Stimulated activated CD4-positive, alpha-beta T cell treated with anti-CD3 and anti-CD28 coated beads, Interleukin-1b, Interleukin-23, amount 100 ng/mL, for 4 hours (primary cell): ENCODE results near the gene POU2F1.

ENCODE experiments used
- DNase-seq, 2 donors: peaks; one replicate each; pipeline ENCODE4 v3.0.0-alpha.2; 2020; ENCODE audit warnings: low read depth in 2 of 2

POU2F1 gene

DNA sequence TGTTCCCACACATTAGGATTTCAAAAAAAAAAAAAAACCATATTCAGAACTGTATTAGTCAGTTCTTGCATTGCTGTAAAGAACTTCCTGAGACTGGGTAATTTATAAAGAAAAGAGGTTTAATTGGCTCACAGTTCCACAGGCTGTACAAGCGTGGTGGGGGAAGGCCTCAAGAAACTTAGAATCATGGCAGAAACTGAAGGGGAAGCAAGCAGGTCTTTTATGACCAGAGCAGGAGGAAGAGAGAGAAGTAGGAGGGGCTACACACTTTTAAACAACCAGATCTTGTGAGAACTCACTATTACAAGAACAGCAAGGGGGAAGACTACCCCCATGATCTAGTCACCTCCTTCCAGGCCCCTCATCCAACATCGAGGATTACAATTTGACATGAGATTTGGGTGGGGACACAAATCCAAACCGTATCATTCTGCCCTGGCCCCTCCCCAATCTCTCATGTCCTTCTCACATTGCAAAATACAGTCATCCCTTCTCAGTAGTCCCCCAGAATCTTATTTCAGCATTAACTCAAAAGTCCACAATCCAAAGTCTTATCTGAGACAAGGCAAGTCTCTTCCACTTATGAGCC is 51.8 kb downstream of the POU2F1 start:
- no peak for DNase-seq

- no peak for DNase-seq
Observed at GRCh38 chr1:167273027-167273800, 52.5 kb downstream of the POU2F1 start.

DNA sequence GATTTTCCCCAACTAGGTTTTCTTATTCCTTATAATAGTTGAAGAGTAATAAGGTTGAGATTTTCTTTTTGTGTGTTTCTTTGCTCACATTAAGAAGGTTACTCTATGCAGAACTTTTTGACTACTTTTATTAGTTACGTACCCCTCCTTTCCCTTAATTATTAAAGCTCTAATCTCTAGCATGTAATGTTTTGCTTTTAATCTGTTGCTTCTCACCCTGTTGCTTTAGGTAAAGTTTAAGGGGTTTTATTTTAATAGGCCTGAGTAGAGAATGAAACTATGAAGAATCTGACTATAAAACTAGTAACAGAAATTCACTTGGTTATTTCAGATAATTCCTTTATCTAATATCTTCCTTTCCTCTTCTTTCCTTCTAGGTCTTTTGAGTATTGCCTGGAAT is 53.4 kb downstream of the POU2F1 start:
- no peak for DNase-seq

DNA sequence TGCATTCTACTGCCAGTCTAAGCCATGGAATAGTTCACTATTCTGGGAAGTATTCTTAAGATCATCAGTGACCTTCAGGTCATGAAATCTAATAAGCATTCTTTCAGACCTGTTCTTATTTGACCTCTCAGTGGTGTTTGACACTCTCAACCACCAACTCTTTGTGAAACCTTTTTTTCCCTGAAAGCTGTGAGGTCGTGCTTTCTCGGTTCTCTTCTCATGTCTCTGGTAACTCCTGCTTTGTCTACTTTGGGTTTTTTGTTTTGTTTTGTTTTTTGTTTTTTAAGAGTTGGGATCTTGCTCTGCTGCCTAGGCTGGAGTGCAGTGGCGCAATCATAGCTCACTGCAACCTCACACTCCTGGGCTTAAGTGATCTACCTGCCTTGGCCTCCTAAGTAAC is 56.3 kb downstream of the POU2F1 start:
- no peak for DNase-seq

DNA sequence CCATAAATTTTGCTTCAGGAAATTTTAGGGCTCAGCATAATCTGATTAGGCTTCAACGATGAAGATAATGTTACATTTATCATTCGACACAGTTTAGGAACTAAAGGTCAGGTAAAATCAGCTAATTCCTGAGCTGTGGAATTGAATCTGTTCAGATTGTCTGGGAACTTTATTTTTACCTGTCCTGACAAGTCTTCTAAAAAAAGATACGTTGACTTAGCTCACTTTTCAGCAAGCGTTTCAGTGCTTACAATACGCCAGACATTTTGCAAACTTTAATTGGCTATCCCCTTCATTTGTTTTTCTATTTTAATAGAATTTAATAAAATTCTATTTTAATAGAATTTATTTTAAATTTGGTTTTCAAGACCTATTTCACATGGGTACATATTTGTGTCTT is 57.8 kb downstream of the POU2F1 start:
- no peak for DNase-seq

DNA sequence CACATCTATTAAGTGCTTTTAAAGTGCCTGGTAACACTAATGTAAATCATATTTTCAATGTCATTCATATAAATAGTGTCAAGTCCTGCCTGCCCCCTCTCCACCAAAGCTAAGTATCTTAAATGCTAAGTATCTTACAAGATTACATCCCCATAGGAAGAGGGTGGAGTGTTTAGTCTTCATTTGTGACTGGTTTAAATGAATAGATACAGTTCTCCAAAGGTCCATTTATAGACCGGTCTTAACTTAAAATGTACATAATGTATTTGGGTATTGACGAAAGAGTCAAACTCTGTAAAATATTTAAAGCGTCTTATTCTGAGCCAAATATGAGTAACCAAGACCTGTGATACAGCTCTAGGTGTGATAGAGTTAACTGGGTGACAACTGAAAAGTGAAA is 60.2 kb downstream of the POU2F1 start:
- DNase-seq, result no peak

DNA sequence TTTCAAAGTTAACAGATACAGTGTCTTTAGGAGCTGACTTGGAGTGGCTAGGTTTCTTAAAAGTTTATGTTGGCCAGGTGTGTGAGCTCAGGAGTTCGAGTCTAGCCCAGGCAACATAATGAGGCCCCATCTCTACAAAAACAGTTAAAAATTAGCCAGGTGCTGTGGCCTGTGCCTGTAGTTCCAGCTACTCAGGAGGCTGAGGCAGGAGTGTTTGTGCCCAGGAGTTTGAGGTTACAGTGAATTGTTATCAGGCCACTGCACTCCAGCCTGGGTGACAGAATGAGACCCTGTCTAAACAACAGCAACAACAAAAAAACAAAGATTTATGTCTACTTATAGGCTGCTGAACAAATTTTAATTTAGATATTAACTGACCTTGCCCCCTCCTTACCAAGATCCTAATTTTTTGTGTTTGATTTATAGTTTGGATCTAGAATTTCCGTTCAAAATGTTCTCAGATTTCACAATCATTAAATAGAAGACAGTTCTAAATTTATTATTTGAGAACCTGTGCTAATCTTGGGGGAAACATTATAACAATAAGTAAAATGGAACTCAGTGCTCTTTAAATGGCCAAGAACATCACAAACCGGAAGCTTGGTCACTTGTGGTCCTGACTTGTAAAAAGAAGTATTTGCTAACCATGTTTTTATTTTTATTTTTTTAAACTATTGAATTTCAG is 67.8 kb downstream of the POU2F1 start:
- DNase-seq, result no peak

DNA sequence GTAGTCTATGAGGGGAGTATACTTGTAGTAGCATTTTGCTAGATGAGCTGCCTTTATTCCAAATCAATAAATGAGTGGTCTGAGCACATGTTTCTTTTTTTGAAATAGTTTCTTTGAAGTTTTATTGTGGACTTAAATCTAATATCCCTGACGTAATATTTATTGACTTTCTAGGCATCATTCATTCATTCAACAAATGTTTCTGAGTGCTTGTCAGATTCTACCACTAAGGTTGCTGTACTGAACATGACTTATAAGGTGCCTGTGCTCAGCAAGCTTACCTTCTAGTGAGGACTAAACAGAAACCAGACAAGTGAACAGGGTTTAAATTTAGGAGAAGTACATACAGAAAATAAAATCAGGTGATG is 68.4 kb downstream of the POU2F1 start:
- DNase-seq, result no peak

DNA sequence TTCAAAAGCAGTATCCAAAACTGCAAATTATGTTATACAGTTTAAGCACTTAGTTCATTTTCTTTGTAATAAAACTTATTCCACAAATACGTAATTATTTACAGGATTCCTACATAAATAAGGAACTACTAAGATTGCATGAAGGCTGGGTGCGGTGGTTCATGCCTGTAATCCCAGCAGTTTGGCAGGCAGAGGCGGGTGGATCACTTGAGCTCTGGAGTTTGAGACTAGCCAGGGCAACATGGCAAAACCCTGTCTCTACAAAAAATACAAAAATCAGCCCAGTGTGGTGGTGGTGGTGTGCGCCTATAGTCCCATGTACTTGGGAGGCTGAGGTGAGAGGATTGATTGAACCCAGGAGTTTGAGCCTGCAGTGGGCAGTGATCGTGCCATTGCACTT is 69.3 kb downstream of the POU2F1 start:
- DNase-seq, result no peak

DNA sequence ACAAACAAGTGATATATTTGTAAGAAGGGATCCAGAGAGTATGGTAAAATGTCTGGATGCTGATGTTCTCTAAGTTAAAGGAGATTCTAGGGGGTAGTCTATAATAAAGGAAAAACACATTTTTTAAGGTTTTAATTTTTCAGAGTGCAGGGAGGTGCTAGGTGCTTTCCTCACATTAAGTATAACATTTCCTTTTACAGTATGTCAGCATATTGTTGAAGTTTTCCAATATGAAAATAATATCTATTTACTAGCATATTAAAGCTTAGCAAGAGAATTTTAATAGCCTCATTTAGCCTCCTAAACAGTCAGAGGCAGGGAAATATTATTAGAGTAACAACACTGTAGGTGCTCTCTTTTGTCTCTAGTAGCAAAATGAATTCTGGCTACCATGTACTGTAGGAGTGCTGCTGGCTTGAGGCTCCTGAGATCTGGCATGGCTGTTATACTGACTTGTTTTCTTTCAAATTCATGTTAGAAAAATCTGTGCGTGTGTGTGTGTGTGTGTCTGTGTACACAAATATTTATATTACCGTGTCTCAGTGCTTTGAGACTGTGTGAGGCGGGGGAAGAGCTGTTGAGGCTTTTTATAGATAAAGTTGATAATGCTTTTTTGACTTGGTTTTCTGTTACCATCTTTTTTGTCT is 71.0 kb downstream of the POU2F1 start:
- DNase-seq, result no peak

DNA sequence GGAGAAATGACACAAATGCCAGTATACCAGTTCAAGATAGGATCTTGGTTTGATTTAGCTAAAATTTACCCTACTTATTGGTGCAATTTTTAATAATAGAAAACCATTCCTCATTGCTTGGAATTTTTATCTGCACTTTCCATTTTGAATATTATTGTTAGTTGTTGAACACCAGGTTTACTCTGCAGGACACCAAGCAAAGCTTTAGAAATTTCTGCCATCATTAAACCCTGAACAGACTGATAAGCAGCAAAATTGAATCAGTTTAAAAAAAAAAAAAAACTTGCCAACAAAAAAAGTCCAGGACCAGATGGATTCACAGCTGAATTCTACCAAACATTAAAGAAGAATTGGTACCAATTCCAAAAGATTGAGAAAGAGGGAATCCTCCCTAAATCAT is 71.5 kb downstream of the POU2F1 start:
- no peak for DNase-seq

GRCh38 chr1:167293057-167293456 is 72.4 kb downstream of the POU2F1 start:
- no peak for DNase-seq

DNA sequence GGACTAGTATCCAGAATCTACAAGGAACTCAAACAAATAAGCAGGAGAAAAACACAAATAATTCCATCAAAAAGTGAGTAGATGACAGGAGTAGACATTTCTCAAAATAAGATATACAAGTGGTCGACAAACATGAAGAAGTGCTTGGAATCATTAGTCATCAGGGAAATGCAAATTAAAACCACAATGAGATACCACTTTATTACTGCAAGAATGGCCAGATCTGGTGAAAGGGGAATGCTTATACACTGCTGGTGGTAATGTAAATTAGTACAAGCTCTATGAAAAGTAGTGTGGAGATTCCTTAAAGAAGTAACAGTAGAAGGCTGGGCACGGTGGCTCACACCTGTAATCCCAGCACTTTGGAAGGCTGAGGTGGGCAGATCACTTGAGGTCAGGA is 73.8 kb downstream of the POU2F1 start:
- no peak for DNase-seq

DNA sequence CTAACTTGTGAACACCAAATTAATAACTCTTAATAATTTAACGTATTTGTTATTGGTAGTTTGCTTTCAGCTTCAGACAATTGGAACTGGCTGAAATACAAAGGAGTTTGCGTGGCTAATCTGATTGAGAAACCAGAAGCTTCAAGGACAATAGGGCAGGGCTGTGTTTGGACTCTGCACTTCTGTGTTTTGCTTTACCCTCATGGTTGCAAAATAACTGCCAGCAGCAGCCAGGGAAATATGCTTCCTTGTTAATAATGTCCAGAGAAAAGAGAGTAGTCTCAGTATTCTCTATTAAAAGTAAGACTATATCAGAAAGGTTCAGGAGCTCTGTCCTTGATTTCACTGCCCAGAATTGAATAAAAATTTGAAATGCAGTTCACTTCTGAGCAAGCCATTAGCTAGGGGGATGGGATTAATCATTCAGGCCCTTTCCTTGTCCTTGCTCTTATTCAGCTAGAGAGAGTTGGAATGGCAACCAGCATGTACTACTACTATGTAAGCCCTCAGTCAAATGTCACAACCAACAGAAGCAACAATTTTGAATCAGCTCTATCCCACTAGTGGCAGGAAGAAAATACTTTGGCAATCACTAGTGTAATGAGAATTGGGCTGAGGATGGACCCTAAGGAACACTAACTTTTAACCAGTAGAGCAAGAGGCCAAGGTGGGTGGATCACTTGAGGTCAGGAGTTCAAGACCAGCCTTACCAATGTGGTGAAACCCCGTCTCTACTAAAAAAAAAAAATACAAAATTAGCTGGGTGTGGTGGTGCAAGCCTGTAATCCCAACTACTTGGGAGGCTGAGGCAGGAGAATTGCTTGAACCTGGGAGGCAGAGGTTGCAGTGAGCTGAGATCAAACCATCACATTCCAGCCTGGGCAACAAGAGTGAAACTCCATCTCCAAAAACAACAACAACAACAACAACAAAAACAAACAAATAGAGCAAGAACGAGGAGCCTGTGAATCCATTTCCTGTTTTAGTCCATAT is 76.8 kb downstream of the POU2F1 start:
- DNase-seq, result no peak

DNA sequence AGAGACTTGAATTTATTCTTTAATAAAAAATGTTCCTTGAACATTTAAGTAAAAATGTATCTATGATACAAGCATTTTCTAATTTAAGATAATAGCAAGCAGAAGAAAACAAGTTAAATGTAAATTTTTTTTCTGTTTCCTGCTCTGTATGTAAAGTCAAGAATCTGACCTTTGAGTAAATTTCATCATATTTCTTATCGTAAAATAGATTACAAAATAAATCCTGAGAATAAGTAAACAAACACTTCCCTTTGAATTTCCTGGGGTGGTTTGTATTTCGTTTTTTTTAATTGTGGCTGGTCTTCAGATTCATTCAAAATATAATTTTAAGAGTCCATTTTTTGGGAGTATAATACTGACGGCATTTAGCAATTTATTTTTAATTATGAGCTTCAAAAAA is 77.6 kb downstream of the POU2F1 start:
- DNase-seq, result no peak

DNA sequence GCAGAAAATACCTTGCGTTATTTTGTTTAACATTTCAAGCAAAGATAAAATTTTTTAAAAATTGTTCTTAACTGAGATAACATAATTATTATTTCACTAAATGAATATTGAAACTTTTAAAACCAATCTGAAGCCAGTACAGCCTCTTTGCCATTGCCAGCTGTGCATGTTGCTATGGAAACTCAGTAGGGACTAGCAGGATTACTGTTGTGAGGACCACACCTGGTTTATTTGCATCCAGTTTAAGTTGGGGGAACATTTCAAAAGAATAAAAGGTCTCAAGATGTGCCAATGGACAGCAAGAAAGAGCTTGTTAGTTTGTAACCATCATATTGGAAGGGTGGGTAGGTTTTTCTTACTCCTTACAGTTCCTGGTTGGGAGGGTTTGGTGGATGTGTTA is 80.7 kb downstream of the POU2F1 start:
- no peak for DNase-seq

GRCh38 chr1:167304165-167304564 is 83.5 kb downstream of the POU2F1 start:
- DNase-seq, result no peak

GRCh38 chr1:167305059-167305705 is 84.5 kb downstream of the POU2F1 start:
- no peak for DNase-seq

DNA sequence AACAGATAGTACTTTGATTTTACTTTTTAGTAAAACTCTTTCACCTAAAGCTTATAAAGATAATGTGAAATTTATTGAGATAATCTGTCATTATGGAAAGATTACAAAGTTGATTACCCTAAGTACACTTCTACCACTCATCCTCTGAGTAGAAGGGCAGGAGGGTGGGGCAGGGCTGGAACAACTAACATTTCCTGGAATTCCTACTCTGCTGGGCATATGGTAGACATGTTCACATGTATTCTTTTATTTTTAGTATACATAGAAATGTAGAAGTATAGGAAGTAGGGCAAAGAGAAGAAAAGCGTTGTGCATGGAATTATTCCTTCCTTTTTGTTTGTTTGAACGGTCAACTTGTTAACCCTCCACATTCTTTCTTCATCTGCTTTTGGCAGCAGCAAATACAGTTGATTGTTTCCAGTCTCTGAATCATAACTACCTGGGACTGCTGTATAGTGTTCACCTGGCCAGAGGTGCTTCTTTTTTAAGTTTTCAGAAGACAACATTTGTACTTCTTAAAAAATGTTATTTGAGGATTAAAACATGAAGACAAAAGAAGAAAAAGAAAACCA is 85.1 kb downstream of the POU2F1 start:
- DNase-seq, result no peak

DNA sequence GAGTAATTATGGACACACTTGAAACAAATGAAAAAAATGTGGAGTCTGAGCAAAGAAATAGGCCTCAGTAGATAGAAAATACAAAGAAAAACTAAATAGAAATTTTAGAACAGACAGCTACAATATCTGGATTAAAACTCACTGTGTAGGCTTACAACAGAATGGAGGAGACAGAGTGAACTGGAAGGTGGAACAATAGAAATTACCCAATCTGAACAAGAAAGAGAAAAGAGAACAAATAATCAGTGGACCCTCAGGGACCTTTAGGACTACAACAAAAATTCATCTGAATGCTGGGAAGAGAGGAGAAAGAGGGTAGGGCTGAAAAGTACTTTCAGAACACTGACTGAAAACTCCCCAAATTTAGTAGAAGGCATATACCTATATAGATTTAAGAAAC is 90.0 kb downstream of the POU2F1 start:
- DNase-seq, result no peak

DNA sequence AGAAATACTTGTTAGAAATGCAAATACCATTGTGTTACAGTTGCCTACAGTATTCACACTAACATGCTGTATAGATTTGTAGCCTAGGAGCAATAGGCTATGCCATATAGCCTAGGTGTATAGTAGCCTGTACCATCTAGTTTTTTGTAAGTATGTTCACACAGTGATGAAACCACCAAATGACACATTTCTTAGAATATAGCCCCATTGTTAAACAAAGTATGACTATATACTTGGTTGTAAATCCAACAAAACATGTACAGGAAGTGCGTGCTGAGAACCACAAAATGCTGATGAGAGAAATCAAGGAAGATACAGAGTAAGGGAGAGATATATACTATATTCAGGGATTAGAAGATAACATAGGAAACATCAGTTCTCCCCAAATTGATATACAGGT is 92.2 kb downstream of the POU2F1 start:
- no peak for DNase-seq
